HCT116 (cell line): ENCODE data around the gene CLTC. TPM values are rescaled to one million over a fixed set of nuclear protein-coding genes. Genes with fewer than 3 reads are reported as not detected.

Experiments
- ATAC-seq: fragments of 200-7000 bp; cut with Tn5 transposase; 2 replicates; pipeline ENCODE4 v1.9.1; 2020; ENCODE audit warnings: mild to moderate bottlenecking, moderate library complexity
- BruUV-seq: library from RNA; stranded (reverse); fragments of 400-500 nt; replicated peaks from 2 replicates; lab custom pipeline; 2021; lab: Mats Ljungman, UMichigan
- CTCF ChIA-PET: fragments of 300-600 bp; sonication (Branson Sonifier 250); formaldehyde crosslinking; loops from one replicate; lab custom pipeline; 2021; ENCODE audit warnings: antibody characterized with exemption; lab: Charles Lee
- POLR2A ChIA-PET: fragments of 300-600, 350-600 bp; sonication (Branson Sonifier 250); formaldehyde crosslinking; loops from one replicate; lab custom pipeline; 2021; ENCODE audit warnings: antibody characterized with exemption; lab: Charles Lee
- RAD21 ChIA-PET, 2 experiments: fragments of 300-600 bp; sonication (Branson Sonifier 250); formaldehyde crosslinking; loops; one replicate each; lab custom pipeline; 2023; ENCODE audit warnings: low total read pairs in 2 of 2; ENCODE audit not compliant: uncharacterized antibody in 2 of 2, unreplicated experiment in 2 of 2, low non-redundant PET in 1 of 2; lab: Charles Lee
- DNase-seq: peaks from one replicate; pipeline ENCODE4 v3.0.0-alpha.2; 2010; ENCODE audit warnings: low read depth, low spot score
- H2AFZ ChIP-seq: fragments of 200-600 bp; shearing (Covaris generic), sonication (generic); 2 replicates; pipeline ENCODE4 v1.6.1; 2017; ENCODE audit warnings: low read depth, mixed run types, mixed read lengths, antibody characterized with exemption, low read length; ENCODE audit not compliant: poor library complexity, severe bottlenecking
- H3K27ac ChIP-seq: 2 replicates; pipeline ENCODE4 v1.5.1; 2012; ENCODE audit warnings: low read depth, low read length
- H3K27me3 ChIP-seq: fragments of 200-600 bp; sonication (generic); 2 replicates; pipeline ENCODE4 v1.6.1; 2016; ENCODE audit warnings: mixed run types, low read length, mixed read lengths; ENCODE audit not compliant: insufficient read depth
- H3K36me3 ChIP-seq, 2 experiments: fragments of 200-500 bp in 1 of 2; fragments of 200-600 bp in 1 of 2; sonication (Bioruptor generic) in 1 of 2; sonication (generic) in 1 of 2; 2 replicates each; pipeline versions ENCODE4 v1.5.1 to v1.6.1; 2014 to 2016; ENCODE audit warnings: low read length in 2 of 2, inconsistent platforms in 1 of 2, mixed read lengths in 1 of 2, mixed run types in 1 of 2; ENCODE audit not compliant: insufficient read depth in 2 of 2, control insufficient read depth in 1 of 2
- H3K4me1 ChIP-seq, 2 experiments: fragments of 200-600 bp in 1 of 2; sonication (generic) in 1 of 2; 2 replicates each; pipeline versions ENCODE4 v1.5.1 to v1.6.1; 2012 to 2017; ENCODE audit warnings: low read length in 2 of 2, inconsistent platforms in 1 of 2, mild to moderate bottlenecking in 1 of 2, mixed read lengths in 1 of 2, mixed run types in 1 of 2, moderate library complexity in 1 of 2; ENCODE audit not compliant: insufficient read depth in 2 of 2, control insufficient read depth in 1 of 2
- H3K4me2 ChIP-seq: fragments of 200-600 bp; sonication (generic); 2 replicates; pipeline ENCODE4 v1.6.1; 2017; ENCODE audit warnings: mixed run types, low read length, mixed read lengths
- H3K4me3 ChIP-seq, 2 experiments: fragments of 200-600 bp in 1 of 2; sonication (generic) in 1 of 2; replicated peaks in 1 of 2; 2 replicates each; pipeline ENCODE4 v1.5.1; 2011 to 2016; ENCODE audit warnings: low read length in 2 of 2, control low read depth in 1 of 2, low read depth in 1 of 2, mild to moderate bottlenecking in 1 of 2, mixed read lengths in 1 of 2, mixed run types in 1 of 2
- H3K79me2 ChIP-seq: fragments of 200-600 bp; sonication (generic); 2 replicates; pipeline ENCODE4 v1.6.1; 2017; ENCODE audit warnings: mild to moderate bottlenecking, mixed run types, low read length, moderate library complexity, mixed read lengths; ENCODE audit not compliant: insufficient read depth
- H3K9ac ChIP-seq: fragments of 200-600 bp; sonication (generic); 2 replicates; pipeline ENCODE4 v1.6.1; 2016; ENCODE audit warnings: low read length, mixed read lengths
- H3K9me2 ChIP-seq: fragments of 200-600 bp; sonication (generic), shearing (Covaris generic); 2 replicates; pipeline ENCODE4 v1.6.1; 2017; ENCODE audit warnings: mixed run types, mild to moderate bottlenecking, moderate library complexity; ENCODE audit not compliant: insufficient read depth
- H3K9me3 ChIP-seq, 2 experiments: fragments of 200-500 bp in 1 of 2; fragments of 200-600 bp in 1 of 2; sonication (Bioruptor generic) in 1 of 2; sonication (generic) in 1 of 2; 2 replicates each; pipeline ENCODE4 v1.6.1; 2014 to 2017; ENCODE audit warnings: low read length in 2 of 2, mixed read lengths in 2 of 2, inconsistent platforms in 1 of 2, low read depth in 1 of 2, mild to moderate bottlenecking in 1 of 2, mixed run types in 1 of 2, moderate library complexity in 1 of 2; ENCODE audit not compliant: control insufficient read depth in 1 of 2, insufficient read depth in 1 of 2
- H4K20me1 ChIP-seq: fragments of 200-600 bp; sonication (generic), shearing (Covaris generic); 2 replicates; pipeline ENCODE4 v1.6.1; 2017; ENCODE audit warnings: mixed run types, mild to moderate bottlenecking, moderate library complexity; ENCODE audit not compliant: insufficient read depth
- EGR1 ChIP-seq: IDR thresholded peaks from 2 replicates; pipeline ENCODE4 v1.6.1; 2012; ENCODE audit warnings: low read depth
- ELF1 ChIP-seq: IDR thresholded peaks from 2 replicates; pipeline ENCODE4 v1.6.1; 2012; ENCODE audit warnings: low read depth, borderline replicate concordance
- FOSL1 ChIP-seq: IDR thresholded peaks from 2 replicates; pipeline ENCODE4 v1.6.1; 2012; ENCODE audit warnings: low read depth
- MAX ChIP-seq: IDR thresholded peaks from 2 replicates; pipeline ENCODE4 v1.6.1; 2012
- POLR2A ChIP-seq: IDR thresholded peaks from 2 replicates; pipeline ENCODE4 v1.7.0; 2011; ENCODE audit warnings: borderline replicate concordance; ENCODE audit not compliant: insufficient read depth, insufficient read length; ENCODE audit errors: extremely low read depth
- POLR2AphosphoS5 ChIP-seq: IDR thresholded peaks from 2 replicates; pipeline ENCODE4 v1.6.1; 2011; ENCODE audit warnings: mild to moderate bottlenecking, low read depth, low read length, moderate library complexity
- RAD21 ChIP-seq: IDR thresholded peaks from 2 replicates; pipeline ENCODE4 v1.6.1; 2012; ENCODE audit warnings: low read depth, mild to moderate bottlenecking
- SP1 ChIP-seq: IDR thresholded peaks from 2 replicates; pipeline ENCODE4 v1.6.1; 2012; ENCODE audit warnings: low read depth
- TCF7L2 ChIP-seq: IDR thresholded peaks from 2 replicates; pipeline ENCODE4 v1.7.0; 2011; ENCODE audit warnings: borderline replicate concordance, inconsistent platforms; ENCODE audit not compliant: insufficient read depth, insufficient read length; ENCODE audit errors: extremely low read depth
- YY1 ChIP-seq: IDR thresholded peaks from 2 replicates; pipeline ENCODE4 v1.6.1; 2011; ENCODE audit warnings: low read length, low read depth, moderate library complexity, mild to moderate bottlenecking; ENCODE audit not compliant: insufficient replicate concordance; ENCODE audit errors: extremely low read depth
- ZBTB33 ChIP-seq: IDR thresholded peaks from 2 replicates; pipeline ENCODE4 v1.6.1; 2011; ENCODE audit warnings: mild to moderate bottlenecking, low read length, moderate library complexity; ENCODE audit not compliant: insufficient replicate concordance; ENCODE audit errors: extremely low read depth
- ZNF274 ChIP-seq: fragments of 200-500 bp; sonication (Bioruptor generic); IDR thresholded peaks from 2 replicates; pipeline ENCODE4 v1.6.1; 2014; ENCODE audit warnings: mild to moderate bottlenecking, low read depth, low read length, inconsistent platforms
- intact Hi-C: fragments of 100-400 bp; cut with micrococcal nuclease; formaldehyde crosslinking; loops from 2 replicates; pipeline ENCODE4 v1.10.0; 2022
- total RNA-seq: library from RNA; stranded (reverse); gene quantifications from one replicate; pipeline ENCODE4 v1.2.1, GENCODE V29; 2021; ENCODE audit not compliant: unreplicated experiment
- TF ChIP-seq, protein P1 (sequence below): IDR thresholded peaks from 2 replicates; pipeline ENCODE4 v1.6.1; 2012

The CLTC gene
- total RNA-seq, 1 experiment from 2014 or later: 351 TPM

DNA sequence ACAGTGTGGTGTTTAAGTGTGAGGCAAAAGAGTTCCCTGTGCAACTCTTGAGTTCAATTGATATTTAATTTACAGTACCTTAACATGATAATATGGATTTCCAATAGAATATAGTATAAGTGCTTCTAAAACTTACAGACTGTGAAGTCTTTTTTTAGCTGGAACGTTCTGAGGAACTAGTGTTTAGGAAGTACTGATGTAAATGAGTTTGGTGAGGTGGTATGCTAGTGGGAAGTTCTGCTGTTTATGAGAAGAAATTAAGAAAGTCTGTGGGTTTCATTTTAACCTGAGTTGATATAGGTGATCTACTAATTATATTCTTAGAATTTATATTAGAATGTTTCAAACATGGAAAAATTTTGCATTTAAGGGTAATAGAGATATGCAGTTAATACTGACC lies 55.5 kb downstream of the CLTC start:
- POLR2A ChIA-PET: interaction anchor here (1.0 kb wide), 1 partner anchor 8 kb away, joined by 3 read pairs; no protein-coding TSS in a partner anchor
- DNase-seq: no peak
- H3K27me3 ChIP-seq: no peaks in the 10 kb centered on the region
- H3K27ac ChIP-seq: no peak overlapping the region
- ATAC-seq: no peak
- no peaks in the 10 kb centered on the region for H3K9me2 ChIP-seq
- peaks cover 95% of the 10 kb centered on the region for H3K79me2 ChIP-seq
- peaks cover 0 to 9% of the 10 kb centered on the region in 2 experiments; a peak in 1 of 4 replicates for H3K4me1 ChIP-seq
- H3K9ac ChIP-seq: no peak overlapping the region
- H2AFZ ChIP-seq: no peak overlapping the region
- no TSS peak for BruUV-seq
- TF ChIP-seq EGR1 (no peak), RAD21 (no peak), TCF7L2 (no peak), MAX (no peak), SP1 (no peak), ZNF274 (no peak), ELF1 (no peak), YY1 (no peak)
- H3K9me3 ChIP-seq: no peaks in the 10 kb centered on the region
- intact Hi-C loops: no loop called here
- RAD21 ChIA-PET: no interaction called here
- H3K36me3 ChIP-seq: peaks cover 75 to 90% of the 10 kb centered on the region in 2 experiments
- H4K20me1 ChIP-seq: peaks cover 12% of the 10 kb centered on the region; the same call in 1 of the 2 replicates
- H3K4me2 ChIP-seq: no peak overlapping the region
- no peak overlapping the region for H3K4me3 ChIP-seq
- CTCF ChIA-PET: interaction anchor here (1.7 to 2.1 kb wide), 2 partner anchors 11 to 184 kb away, joined by 5 to 6 read pairs; no protein-coding TSS in a partner anchor

DNA sequence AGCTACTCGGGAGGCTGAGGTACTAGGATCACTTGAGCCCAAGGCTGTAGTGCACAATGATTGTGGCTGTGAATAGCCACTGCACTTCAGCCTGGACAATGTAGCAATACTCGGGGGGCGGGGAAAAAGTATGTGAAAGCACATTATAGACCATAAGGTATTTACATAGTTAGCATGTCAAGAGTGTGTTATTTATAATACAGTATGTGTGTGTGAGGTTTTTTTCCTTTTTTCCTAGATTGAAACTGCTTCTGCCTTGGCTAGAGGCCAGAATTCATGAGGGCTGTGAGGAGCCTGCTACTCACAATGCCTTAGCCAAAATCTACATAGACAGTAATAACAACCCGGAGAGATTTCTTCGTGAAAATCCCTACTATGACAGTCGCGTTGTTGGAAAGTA lies 57.0 kb downstream of the CLTC start:
- ChIA-PET POLR2A (no interaction called here), RAD21 (no interaction called here), CTCF (no interaction called here)
- Histone ChIP-seq H3K27ac (no peak overlapping the region), H3K36me3 (peaks cover 84 to 90% of the 10 kb centered on the region in 2 experiments), H3K4me1 (no peaks in the 10 kb centered on the region), H4K20me1 (peaks cover 12% of the 10 kb centered on the region; the same call in 1 of the 2 replicates), H3K79me2 (peaks cover 95% of the 10 kb centered on the region), H3K4me2 (no peak overlapping the region), H3K9me3 (no peaks in the 10 kb centered on the region), H2AFZ (no peak overlapping the region), H3K4me3 (no peak overlapping the region), H3K9ac (no peak overlapping the region), H3K27me3 (no peaks in the 10 kb centered on the region), H3K9me2 (no peaks in the 10 kb centered on the region)
- ATAC-seq: no peak
- no TSS peak for BruUV-seq
- intact Hi-C loops: no loop called here
- no peak for DNase-seq
- no peak for TF ChIP-seq ZBTB33
- TF ChIP-seq MAX: no peak
- TF ChIP-seq, protein P1, sequence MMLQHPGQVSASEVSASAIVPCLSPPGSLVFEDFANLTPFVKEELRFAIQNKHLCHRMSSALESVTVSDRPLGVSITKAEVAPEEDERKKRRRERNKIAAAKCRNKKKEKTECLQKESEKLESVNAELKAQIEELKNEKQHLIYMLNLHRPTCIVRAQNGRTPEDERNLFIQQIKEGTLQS: no peak
- no peak for TF ChIP-seq POLR2A
- TF ChIP-seq POLR2AphosphoS5: no peak
- TF ChIP-seq ZNF274: no peak
- TF ChIP-seq EGR1: no peak
- TF ChIP-seq YY1: no peak
- TF ChIP-seq FOSL1: no peak
